Measurements from ENCODE around the gene PRKCE.

GRCh38 chr2:46016091-46016490, 364.6 kb downstream of the PRKCE start:
- TF ChIP-seq CTCF (conservative IDR thresholded peaks at IDR 0.05 in 1 of 2, IDR thresholded peaks at IDR 0.05 in 1 of 2; ENCODE audit: low read depth in 1 of 2, low read length in 2 of 2): no peak
- TF ChIP-seq EZH2 (IDR thresholded peaks at IDR 0.05; ENCODE audit: low read length, missing control alignments): no peak

All from fibroblast of lung (primary cell).